Left ventricle myocardium inferior (tissue), 1 donor: ENCODE results near the gene HAX1. TPM values are rescaled to one million over a fixed set of nuclear protein-coding genes. Genes with fewer than 3 reads are reported as not detected.
A peak's percentile ranks its signal among the peaks of the same experiment; 100 is the strongest.

Experiments used
- DNase-seq: peaks from one replicate; pipeline ENCODE4 v3.0.0-alpha.2; 2020
- H3K27ac ChIP-seq: fragments of 200-600 bp; replicated peaks from 2 replicates; pipeline ENCODE4 v1.8.0; 2021
- H3K27me3 ChIP-seq: fragments of 200-600 bp; 2 replicates; pipeline ENCODE4 v1.8.0; 2021; ENCODE audit warnings: low read depth
- H3K36me3 ChIP-seq: fragments of 200-600 bp; 2 replicates; pipeline ENCODE4 v1.8.0; 2021
- H3K4me1 ChIP-seq: fragments of 200-600 bp; 2 replicates; pipeline ENCODE4 v1.8.0; 2021
- H3K4me3 ChIP-seq: fragments of 200-600 bp; 2 replicates; pipeline ENCODE4 v1.8.0; 2021; ENCODE audit warnings: mild to moderate bottlenecking, moderate library complexity
- H3K9me3 ChIP-seq: fragments of 200-600 bp; replicated peaks from 2 replicates; pipeline ENCODE4 v1.8.0; 2021
- CTCF ChIP-seq: fragments of 200-600 bp; IDR thresholded peaks from 2 replicates; pipeline ENCODE4 v1.8.0; 2021; ENCODE audit warnings: antibody characterized with exemption, mild to moderate bottlenecking, borderline replicate concordance
- intact Hi-C: fragments of 100-400 bp; cut with micrococcal nuclease; formaldehyde crosslinking; loops from one replicate; pipeline ENCODE4 v1.11.0; 2022
- total RNA-seq: library from RNA; stranded (reverse); fragmentation: NEBNext Ultra II Directional; extraction: Animal tissue kit (Norgen Biotek cat#: 25700); gene quantifications from one replicate; pipeline ENCODE4 v1.2.1, GENCODE V29; 2021
- donor health status: DM: no; HTN: yes; CAD: no; lungs with severe emphysema.

The HAX1 gene
- total RNA-seq, 1 donor from 2014 or later = 178 TPM

- intact Hi-C loops = no loop called here
- Histone ChIP-seq H3K4me1 (peaks cover 65% of the 10 kb centered on the region), H3K9me3 (no peaks in the 10 kb centered on the region), H3K27ac (peak within 1 kb of the TSS; percentile 90), H3K4me3 (peak within 1 kb of the TSS; percentile 85), H3K27me3 (no peaks in the 10 kb centered on the region), H3K36me3 (no peaks in the 10 kb centered on the region)
- TF ChIP-seq CTCF = peak; percentile 94
- peak; percentile 68 for DNase-seq
Observed at GRCh38 chr1:154324669-154325582, 52.5 kb downstream of the HAX1 start, which contains the start of gene ATP8B2. Gene ATP8B2 (plus strand): TSS chr1:154325525. CDS start chr1:154328142, 2,617 bp downstream.

Other genes with a start within 250 kb of the HAX1 start
- 0.30 TPM for gene NUP210L, start 117.6 kb upstream of the HAX1 start, total RNA-seq
- 161 TPM for gene TPM3, start 80.5 kb upstream of the HAX1 start, total RNA-seq
- not detected for gene CFAP141, start 66.3 kb upstream of the HAX1 start, total RNA-seq
- 101 TPM for gene UBAP2L, start 51.7 kb upstream of the HAX1 start, total RNA-seq
- gene AQP10, start 48.5 kb downstream of the HAX1 start, total RNA-seq = 0.16 TPM
- 11.8 TPM for gene ATP8B2, start 52.9 kb downstream of the HAX1 start, total RNA-seq
- 10.5 TPM for gene IL6R, start 132.7 kb downstream of the HAX1 start, total RNA-seq
- gene TDRD10, start 229.6 kb downstream of the HAX1 start, total RNA-seq = 2.6 TPM
- 9.2 TPM for gene SHE, start 229.8 kb downstream of the HAX1 start, total RNA-seq